Transverse colon (tissue), 4 donors: ENCODE data around the gene IGSF10.

ENCODE experiments used
- POLR2AphosphoS5 ChIP-seq, 3 donors: sonication (generic); formaldehyde crosslinking; IDR thresholded peaks; one replicate each; pipeline ENCODE4 v1.6.1; 2016; ENCODE audit warnings: antibody characterized with exemption in 3 of 3
- TF ChIP-seq, protein P1 (sequence below), 5 experiments: fragments of 200-600 bp in 3 of 5; fragments of 450-650 bp in 2 of 5; sonication (generic) in 3 of 5; IDR thresholded peaks; 1 replicate in 2 of 5; 2 replicates in 3 of 5; pipeline ENCODE4 v1.5.1; 2016 to 2017; ENCODE audit warnings: antibody characterized with exemption in 5 of 5, inconsistent platforms in 3 of 5, mild to moderate bottlenecking in 2 of 5, moderate library complexity in 1 of 5

GRCh38 chr3:151476344-151477018 lies 15.6 kb upstream of the IGSF10 start:
- TF ChIP-seq, protein P1, sequence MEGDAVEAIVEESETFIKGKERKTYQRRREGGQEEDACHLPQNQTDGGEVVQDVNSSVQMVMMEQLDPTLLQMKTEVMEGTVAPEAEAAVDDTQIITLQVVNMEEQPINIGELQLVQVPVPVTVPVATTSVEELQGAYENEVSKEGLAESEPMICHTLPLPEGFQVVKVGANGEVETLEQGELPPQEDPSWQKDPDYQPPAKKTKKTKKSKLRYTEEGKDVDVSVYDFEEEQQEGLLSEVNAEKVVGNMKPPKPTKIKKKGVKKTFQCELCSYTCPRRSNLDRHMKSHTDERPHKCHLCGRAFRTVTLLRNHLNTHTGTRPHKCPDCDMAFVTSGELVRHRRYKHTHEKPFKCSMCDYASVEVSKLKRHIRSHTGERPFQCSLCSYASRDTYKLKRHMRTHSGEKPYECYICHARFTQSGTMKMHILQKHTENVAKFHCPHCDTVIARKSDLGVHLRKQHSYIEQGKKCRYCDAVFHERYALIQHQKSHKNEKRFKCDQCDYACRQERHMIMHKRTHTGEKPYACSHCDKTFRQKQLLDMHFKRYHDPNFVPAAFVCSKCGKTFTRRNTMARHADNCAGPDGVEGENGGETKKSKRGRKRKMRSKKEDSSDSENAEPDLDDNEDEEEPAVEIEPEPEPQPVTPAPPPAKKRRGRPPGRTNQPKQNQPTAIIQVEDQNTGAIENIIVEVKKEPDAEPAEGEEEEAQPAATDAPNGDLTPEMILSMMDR (IDR thresholded peaks at IDR 0.05) = no peak
- TF ChIP-seq POLR2AphosphoS5 (IDR thresholded peaks at IDR 0.05) = no peak
